Psoas muscle (tissue), 8 donors: ENCODE measurements around the gene CD68. TPM values are rescaled to one million over a fixed set of nuclear protein-coding genes. Genes with fewer than 3 reads are reported as not detected.
"Not testable (repeated sequence)": the region's sequence is repeated elsewhere in the genome, so short reads cannot be mapped to it uniquely, and the experiment has no call there.

ENCODE experiments used
- ATAC-seq, 4 donors: fragments of 200-7000 bp; cut with Tn5 transposase; one replicate each; pipeline ENCODE4 v1.9.1; 2020; ENCODE audit warnings: moderate library complexity in 3 of 4, mild to moderate bottlenecking in 2 of 4
- DNase-seq, 2 donors: peaks; one replicate each; pipeline ENCODE4 v3.0.0-alpha.2; 2020
- H3K27ac ChIP-seq: fragments of 200-600 bp; one replicate; pipeline ENCODE4 v1.8.0; 2022
- H3K27me3 ChIP-seq, 3 donors: fragments of 200-600 bp in 1 of 3; one replicate each; pipeline versions ENCODE4 v1.6.1 to v1.8.0; 2013 to 2022; ENCODE audit warnings: low read length in 2 of 3, mild to moderate bottlenecking in 2 of 3, moderate library complexity in 1 of 3; ENCODE audit not compliant: insufficient read depth in 3 of 3
- H3K36me3 ChIP-seq, 2 donors: fragments of 200-600 bp in 1 of 2; one replicate each; pipeline versions ENCODE4 v1.6.1 to v1.8.0; 2013 to 2022; ENCODE audit warnings: low read depth in 1 of 2, mild to moderate bottlenecking in 1 of 2, moderate library complexity in 1 of 2; ENCODE audit not compliant: insufficient read depth in 1 of 2
- H3K4me1 ChIP-seq: fragments of 200-600 bp; one replicate; pipeline ENCODE4 v1.8.0; 2022
- H3K4me3 ChIP-seq: fragments of 200-600 bp; one replicate; pipeline ENCODE4 v1.8.0; 2022; ENCODE audit warnings: mild to moderate bottlenecking
- H3K9me3 ChIP-seq: fragments of 200-600 bp; one replicate; pipeline ENCODE4 v1.8.0; 2022
- CTCF ChIP-seq: fragments of 200-600 bp; IDR thresholded peaks from one replicate; pipeline ENCODE4 v1.8.0; 2022; ENCODE audit warnings: antibody characterized with exemption
- WGBS, 3 donors: extraction: QIAGEN DNeasy Blood & Tissue Kit; methylation state at CpG; one replicate each; pipeline versions ENCODE4 v1.1.6 to v1.1.7; 2013; 5-methylcytosine and 5-hydroxymethylcytosine counted together
- intact Hi-C, 2 donors: fragments of 100-400 bp; cut with DNase I; formaldehyde crosslinking; loops; one replicate each; pipeline versions ENCODE4 v1.11.0 to v1.14.2; 2022
- polyA plus RNA-seq, 3 donors: library from polyadenylated mRNA; stranded (reverse); fragments of 200-250 nt; gene quantifications; one replicate each; pipeline ENCODE4 v1.2.3, GENCODE V29; 2013
- total RNA-seq, 4 donors: library from RNA; stranded (reverse); fragmentation: NEBNext Ultra II Directional in 2 of 4; extraction: Animal tissue kit (Norgen Biotek cat#: 25700) in 2 of 4; gene quantifications; one replicate each; pipeline versions ENCODE4 v1.2.1 to v1.2.4, GENCODE V29; 2021 to 2023
- donor health status: healthy with polysubstance abuse.
- donor health status: DM: no; HTN: no; CAD: no; lungs with moderate emphysema.
- donor health status: Bipolar disorder and iron deficiency.
- donor health status: healthy.
- donor health status: DM: yes; HTN: yes; CAD: no.
- donor health status: DM: no; HTN: no; CAD: no.
- donor health status: DM: no; HTN: no; CAD: no.
- donor health status: DM: yes; HTN: yes; CAD: no.

The CD68 gene
- total and polyA plus RNA-seq, 7 donors, result 15.8 to 298 (median 21.8) TPM

GRCh38 chr17:7592422-7593021, 13.1 kb downstream of the CD68 start:
- peaks cover 29 to 80% of the 10 kb centered on the region in 2 donors for H3K36me3 ChIP-seq
- DNase-seq (no peak), ATAC-seq (no peak)
- no peak overlapping the region for H3K27ac ChIP-seq
- TF ChIP-seq CTCF, result no peak
- no peaks in the 10 kb centered on the region for H3K27me3 ChIP-seq
- intact Hi-C loops, result no loop called here
- no peaks in the 10 kb centered on the region for H3K9me3 ChIP-seq
- no peak overlapping the region for H3K4me3 ChIP-seq
- WGBS, 3 donors, result 89 to 94% (median 89%) methylated on average over 23 of the region's 23 CpGs
- peaks cover 28% of the 10 kb centered on the region for H3K4me1 ChIP-seq

- H3K4me1 ChIP-seq, result peaks cover 28% of the 10 kb centered on the region
- H3K9me3 ChIP-seq, result no peaks in the 10 kb centered on the region
- WGBS, 3 donors, result 77 to 82% (median 82%) methylated on average over 12 of the region's 12 CpGs
- no peaks in the 10 kb centered on the region for H3K27me3 ChIP-seq
- no peak overlapping the region for H3K4me3 ChIP-seq
- DNase-seq (no peak), ATAC-seq (no peak)
- intact Hi-C loops, result no loop called here
- TF ChIP-seq CTCF, result no peak
- H3K36me3 ChIP-seq, result peaks cover 29 to 78% of the 10 kb centered on the region in 2 donors
- H3K27ac ChIP-seq, result no peak overlapping the region
These were observed 13.9 kb downstream of the CD68 start for GRCh38 chr17:7593296-7593695.

- 66 to 68% (median 67%) methylated on average over 5 of the region's 5 CpGs for WGBS, 3 donors
- H3K4me3 ChIP-seq, H3K9me3 ChIP-seq, H3K4me1 ChIP-seq, H3K27me3 ChIP-seq, intact Hi-C loops, ATAC-seq, H3K27ac ChIP-seq, DNase-seq: not testable (repeated sequence)
- peaks cover 35 to 97% of the 10 kb centered on the region in 2 donors for H3K36me3 ChIP-seq
These were observed 18.1 kb downstream of the CD68 start for GRCh38 chr17:7597561-7597960.

- Histone ChIP-seq H3K4me3 (no peak overlapping the region), H3K36me3 (peaks cover 11 to 65% of the 10 kb centered on the region in 2 donors), H3K27ac (peak overlapping the region; percentile 81), H3K27me3 (no peaks in the 10 kb centered on the region), H3K4me1 (peaks cover 32% of the 10 kb centered on the region), H3K9me3 (no peaks in the 10 kb centered on the region)
- intact Hi-C loops, result no loop called here
- peak; percentile 96 to 98 (median 97) for ATAC-seq
- WGBS, 3 donors, result 44 to 55% (median 44%) methylated on average over 4 of the region's 4 CpGs
- DNase-seq, result no peak
- TF ChIP-seq CTCF, result no peak
These were observed 26.8 kb downstream of the CD68 start for GRCh38 chr17:7606280-7606679.

- Histone ChIP-seq H3K27ac (peak overlapping the region; percentile 95), H3K27me3 (no peaks in the 10 kb centered on the region), H3K36me3 (peaks cover 0 to 22% of the 10 kb centered on the region in 2 donors), H3K4me1 (peaks cover 51% of the 10 kb centered on the region), H3K4me3 (no peak overlapping the region), H3K9me3 (no peaks in the 10 kb centered on the region)
- WGBS, 3 donors, result 95 to 100% (median 98%) methylated on average over 2 of the region's 2 CpGs
- no peak for TF ChIP-seq CTCF
- intact Hi-C loops, result no loop called here
- ATAC-seq (no peak), DNase-seq (no peak)
These were observed 31.2 kb downstream of the CD68 start for GRCh38 chr17:7610641-7611040.
